RPMI7951 (cell line): ENCODE measurements around the gene C14orf180. TPM values are rescaled to one million over a fixed set of nuclear protein-coding genes. Genes with fewer than 3 reads are reported as not detected.

Experiments used
- DNase-seq: peaks from one replicate; pipeline ENCODE4 v3.0.0-alpha.2; 2012; ENCODE audit warnings: low read depth
- total RNA-seq: library from RNA; depleted of rRNA; stranded (reverse); fragments of >200 nt; shearing (Covaris generic); gene quantifications from 2 replicates; pipeline ENCODE4 v1.2.3, GENCODE V29; 2014

Gene C14orf180
- total RNA-seq, 1 experiment from 2014 or later = not detected

DNA sequence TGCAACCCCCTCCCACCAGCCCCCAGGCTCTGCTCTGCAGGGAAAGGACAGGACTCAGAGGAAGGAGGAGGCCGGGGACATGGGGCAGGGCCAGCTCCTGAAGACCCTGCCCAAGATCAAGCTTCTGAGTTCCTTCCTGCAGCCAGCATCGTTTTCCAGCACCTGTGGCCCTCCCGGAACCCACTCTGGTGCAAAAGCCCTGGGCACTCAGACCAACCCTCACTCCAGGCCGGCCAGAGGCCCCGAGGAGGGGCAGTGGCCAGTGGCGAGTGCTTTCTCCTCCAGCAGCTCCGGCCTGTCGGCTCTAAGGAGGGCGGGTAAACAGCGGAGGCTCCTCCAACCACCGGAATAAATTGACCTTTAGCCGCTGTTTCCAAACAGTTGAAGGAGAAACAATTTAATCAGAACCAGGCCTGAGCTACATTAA, 14.2 kb downstream of the C14orf180 start:
- DNase-seq = no peak

DNA sequence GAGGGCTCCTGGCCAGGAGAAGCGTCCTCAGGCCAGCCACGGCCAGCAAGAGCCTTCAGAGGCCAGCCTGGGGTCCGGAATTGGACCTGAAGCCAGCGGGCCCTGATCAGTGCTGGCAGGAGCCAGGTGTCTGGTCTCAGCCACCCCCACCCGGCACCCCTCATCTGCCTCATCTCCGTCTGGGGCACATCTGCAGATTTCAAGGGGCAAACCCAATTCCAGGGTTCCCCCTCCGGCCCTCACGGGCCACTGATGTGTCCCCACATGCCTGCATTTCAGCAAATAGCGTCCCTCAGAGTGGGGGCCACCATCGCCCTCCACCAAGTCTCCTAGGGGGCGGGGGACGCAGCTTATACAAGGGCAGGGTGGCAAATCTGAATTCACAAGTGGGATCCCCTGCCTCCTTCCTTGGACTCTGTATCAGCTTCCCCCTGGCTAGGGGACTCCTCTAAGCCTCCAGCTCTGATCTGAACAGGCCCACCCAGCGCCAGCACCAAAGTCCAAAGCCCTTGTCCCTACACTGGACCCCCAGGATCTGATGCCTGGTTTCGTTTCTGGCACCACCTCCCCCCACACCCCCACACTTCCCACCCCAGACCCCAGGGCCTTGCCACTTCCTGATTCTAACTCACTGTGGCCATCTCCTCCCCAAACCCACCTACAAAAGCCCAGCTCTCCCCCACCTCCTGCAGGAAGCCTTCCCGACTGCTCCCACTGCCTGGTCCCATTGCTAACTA, 14.9 kb downstream of the C14orf180 start:
- no peak for DNase-seq

DNA sequence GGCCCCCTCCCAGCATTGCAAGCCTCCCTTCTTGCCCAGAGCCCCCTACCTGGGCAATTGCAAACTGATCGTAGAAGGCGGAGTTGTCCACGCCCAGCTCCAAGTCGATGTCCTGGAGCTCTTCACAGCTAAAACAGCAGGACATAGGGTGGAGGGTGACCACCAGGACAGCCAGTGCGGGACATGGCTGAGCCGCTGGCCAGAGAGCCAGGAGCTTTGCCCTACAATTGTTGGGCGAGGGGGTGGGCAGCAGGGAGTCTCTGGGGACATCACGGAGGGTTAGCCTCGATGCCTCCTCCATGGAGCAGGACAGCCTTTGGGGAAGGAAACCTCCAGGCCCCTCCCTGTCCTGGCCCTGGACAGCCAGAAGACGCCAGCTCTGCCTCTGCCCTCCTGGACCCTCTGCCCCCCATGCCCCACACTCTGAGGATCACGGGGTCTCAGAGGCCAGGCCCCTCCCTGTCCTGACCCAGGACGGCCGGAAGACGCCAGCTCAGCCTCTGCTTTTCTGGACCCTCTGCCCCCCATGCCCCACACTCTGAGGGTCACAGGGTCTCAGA, 15.6 kb downstream of the C14orf180 start:
- no peak for DNase-seq

DNA sequence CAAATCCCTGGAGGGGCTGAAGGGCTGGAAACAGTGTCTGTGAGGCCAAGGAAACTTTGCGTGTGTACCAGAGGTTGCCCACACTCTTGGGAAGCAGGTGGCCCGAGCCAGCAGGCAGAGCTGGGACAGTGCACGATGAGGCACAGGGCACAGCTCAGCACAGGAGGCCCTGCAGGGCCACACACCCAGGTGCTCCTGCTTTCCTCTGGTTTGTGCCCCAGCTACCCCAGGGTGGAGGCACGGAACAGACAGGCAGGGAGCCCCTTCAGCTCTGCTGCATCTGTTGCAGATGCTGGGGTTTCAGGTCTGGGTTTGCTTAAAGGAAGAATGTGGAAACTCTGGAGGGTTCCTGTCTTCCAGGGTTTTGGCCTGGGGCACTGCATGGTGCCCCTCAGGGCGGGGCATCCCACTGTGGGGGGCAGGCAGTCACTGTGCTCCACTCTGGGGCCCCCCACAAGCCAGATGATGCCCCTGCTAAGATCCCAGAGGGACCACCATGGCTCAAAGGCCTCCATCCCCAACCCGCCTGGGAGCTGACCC, 16.4 kb downstream of the C14orf180 start:
- no peak for DNase-seq

- DNase-seq = no peak
Observed at GRCh38 chr14:104596451-104596918, 16.9 kb downstream of the C14orf180 start.

GRCh38 chr14:104596927-104597351, 17.4 kb downstream of the C14orf180 start:
- no peak for DNase-seq

GRCh38 chr14:104597576-104597975, 18.0 kb downstream of the C14orf180 start:
- DNase-seq = no peak

DNA sequence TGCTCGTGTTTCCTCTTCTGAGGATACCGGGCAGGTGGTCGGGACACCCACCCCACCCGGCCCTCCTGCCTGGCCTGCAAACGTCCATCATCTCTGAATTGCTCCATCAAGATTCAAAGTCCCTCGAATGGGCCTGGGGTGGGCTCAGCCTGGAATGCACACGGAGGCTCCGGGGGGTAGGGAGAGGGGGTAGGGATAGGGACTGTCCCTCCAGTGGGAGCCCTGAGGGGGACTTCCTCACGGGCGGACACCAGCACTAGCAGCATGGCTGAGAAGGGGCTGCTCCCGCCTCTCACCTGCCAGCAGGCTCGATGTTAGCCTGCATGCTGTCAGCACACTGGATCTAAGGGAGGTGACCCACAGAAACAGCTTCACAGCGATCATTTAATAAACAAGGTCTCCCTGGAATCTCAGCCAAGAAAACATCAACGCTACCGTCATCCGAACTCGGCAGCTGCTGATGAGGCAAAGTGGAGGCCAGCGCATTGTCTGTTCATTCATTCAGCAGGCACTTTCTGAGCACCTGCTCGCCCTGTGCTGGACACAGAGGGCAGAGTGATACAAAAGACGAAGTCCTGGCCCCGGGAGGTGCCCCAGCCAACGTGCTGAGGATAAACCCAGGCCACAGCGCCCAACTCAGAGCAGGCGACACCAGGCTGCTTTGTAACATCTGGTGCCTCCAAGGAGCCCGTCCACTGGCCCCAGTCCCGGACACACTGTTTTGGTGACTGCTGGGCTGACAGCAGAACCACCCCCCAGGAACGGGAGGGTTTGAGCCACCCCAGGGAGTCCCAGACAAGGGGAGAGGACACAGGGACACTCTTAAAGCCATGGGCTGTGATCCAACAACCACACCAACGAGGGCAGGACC, 18.7 kb downstream of the C14orf180 start:
- DNase-seq = no peak

GRCh38 chr14:104598910-104599273, 19.3 kb downstream of the C14orf180 start:
- DNase-seq = no peak

DNA sequence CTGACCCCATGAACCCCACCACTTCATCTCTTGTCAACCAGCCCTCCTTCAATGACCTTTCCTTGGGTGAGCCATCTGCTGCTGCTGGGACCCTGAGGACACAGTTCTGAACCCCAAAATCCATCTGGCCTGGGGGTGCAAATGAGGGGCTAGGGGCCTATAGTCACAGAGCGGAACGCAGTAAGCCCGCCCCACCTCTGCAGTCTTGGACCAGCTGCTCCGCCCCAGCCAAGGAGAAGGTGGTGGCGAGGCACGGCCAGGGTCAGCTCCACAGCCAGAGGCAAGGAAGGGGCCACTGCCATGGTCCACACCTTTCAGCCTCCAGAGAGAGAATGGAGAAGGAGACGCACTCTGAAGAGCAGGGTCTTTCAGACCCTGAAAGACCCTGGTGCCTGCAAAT, 19.9 kb downstream of the C14orf180 start:
- no peak for DNase-seq

- peak; percentile 24 for DNase-seq
Observed at GRCh38 chr14:104600141-104600643, 20.6 kb downstream of the C14orf180 start.

DNA sequence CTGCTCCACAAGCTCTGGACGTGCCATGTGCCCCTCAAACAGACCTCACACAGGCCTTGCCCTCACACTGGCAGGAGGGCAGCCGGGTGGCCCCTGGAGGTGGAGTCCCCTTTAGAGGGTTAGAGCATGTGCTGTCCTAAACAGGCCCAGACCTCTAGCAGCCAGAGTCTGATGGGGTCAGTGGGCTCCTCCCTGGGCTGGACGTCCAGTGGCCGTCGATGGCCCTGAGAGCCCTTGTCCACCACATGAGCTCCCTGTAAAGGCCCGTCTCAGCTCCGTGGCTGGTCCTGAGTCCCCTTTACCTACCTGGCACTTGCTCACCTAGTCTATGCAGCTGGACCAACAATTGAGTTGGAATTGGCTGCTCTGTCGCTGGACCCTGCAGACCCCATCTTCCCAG, 21.2 kb downstream of the C14orf180 start:
- DNase-seq = no peak

DNA sequence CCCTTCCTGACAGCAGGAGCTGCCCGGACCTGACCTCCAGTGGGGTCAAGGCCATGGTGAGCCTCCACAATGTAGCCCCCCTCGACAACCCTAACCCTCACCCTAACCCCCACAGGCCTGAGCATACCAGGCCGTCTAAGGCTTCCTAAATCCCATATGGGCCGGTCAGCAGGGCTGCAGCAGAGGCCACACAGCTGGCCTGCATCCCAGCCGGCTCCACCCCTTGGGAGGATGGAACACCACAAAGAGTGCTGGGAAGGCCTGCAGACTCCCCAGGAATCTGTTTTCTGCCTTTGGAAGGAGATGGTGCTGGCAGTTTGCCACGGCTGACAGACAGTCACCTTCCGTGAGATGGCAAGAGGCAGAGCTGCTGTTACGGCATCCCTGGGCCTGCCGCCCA, 22.2 kb downstream of the C14orf180 start:
- DNase-seq = peak; percentile 36

DNA sequence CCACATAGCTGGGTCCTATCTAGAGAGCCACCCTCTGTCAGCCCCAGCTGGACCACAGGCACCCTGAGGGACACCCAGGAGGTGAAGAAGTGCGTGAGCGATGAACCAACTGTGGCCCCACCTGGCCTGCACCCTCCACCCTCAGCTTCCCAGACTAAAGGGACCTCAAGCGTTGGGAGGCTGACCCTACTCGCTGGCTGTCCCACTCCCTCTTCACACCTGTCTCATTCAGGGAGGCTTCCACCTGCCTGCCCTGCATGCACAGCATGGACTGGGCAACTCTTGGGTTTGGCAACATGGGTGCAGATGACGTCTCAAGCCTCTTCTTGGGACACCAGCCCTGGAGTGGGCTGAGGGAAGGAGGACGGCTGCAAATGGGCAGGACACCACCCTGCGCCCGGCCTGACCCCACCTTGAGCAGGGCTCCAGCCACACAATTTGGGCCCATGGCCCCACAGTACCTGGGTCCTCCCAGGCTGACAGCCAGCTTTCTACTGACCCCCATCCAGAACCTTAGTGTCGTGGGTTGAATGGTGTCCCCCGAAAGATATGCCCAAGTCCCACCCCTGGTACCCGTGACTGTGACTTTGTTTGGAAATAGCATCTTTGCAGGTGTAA, 22.9 kb downstream of the C14orf180 start:
- no peak for DNase-seq

DNA sequence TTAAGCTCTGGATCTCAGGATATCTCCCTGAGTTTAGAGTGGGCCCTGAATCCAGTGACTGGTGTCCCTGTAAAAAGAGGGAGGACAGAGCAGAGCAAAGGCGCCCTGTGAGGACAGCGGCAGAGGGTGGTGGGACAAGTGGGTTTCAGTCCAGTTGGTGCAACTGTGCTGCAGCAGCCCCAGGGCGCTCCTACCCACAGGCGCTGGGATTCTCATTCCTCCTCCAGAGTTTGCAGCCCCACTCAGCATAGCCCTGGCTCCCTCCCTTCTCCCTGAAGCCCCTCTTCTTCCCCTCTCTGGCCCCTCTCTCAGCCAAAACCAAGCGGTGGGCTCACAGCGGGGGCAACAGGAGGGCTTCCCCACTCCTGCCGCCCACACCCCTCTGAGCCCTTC, 23.4 kb downstream of the C14orf180 start:
- no peak for DNase-seq

GRCh38 chr14:104603711-104604401, 24.3 kb downstream of the C14orf180 start:
- no peak for DNase-seq

DNA sequence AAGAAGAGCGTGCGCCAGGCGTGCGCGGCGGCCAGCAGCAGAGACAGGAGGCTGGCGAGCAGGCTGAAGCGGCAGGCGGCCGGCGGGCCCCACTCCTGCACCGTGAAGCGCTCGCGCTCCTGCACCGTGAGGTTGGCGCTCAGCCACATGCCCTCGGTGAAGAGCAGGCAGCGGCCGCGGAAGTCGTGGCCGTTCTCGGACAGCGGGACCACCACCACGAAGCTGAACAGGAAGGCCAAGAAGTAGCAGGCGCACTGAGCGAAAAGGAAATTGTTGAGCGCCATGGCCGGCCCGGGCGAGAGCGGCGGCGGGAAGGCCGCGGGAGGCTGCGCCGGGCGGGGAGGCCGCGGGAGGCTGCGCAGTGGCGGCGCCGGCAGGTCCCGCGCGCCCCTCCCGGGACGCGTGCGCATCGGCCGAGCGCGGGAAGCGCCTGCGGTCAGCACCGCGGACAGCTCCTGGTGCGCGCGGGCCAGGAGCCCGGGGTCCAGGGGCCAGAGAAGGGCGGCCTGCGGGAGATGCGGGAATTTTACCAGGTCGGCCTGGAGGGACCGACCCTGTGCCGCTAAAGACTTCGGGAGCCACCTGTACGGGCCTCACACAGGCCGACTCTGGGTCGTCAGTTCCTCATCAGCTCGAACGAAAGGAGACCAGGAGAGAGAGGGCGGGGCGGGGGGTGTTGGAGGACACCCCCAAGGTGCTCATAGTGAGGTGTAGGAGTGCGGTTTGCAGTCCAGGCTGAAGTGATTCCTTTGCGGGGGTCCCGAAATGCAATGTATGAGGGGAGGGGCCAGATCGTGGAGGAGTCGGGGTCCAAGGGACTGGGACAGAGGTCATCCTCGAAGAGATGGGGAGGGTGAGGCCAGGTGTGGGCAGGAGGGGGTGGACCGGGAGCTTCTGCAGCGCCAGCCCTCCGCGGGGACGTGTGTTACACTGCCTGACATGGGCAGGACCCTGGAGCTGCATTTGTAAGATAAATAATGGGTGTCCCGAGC, 25.2 kb downstream of the C14orf180 start, which contains the start of gene TMEM179:
TSS of gene TMEM179 (minus strand) at position 315 of the 992 bp plus-strand sequence. CDS start at position 284, 31 bp downstream.
- no peak for DNase-seq

- no peak for DNase-seq
Observed at GRCh38 chr14:104609666-104610065, 30.1 kb downstream of the C14orf180 start.

GRCh38 chr14:104610749-104611310, 31.3 kb downstream of the C14orf180 start:
- no peak for DNase-seq
